Measurements from ENCODE around the gene WFDC10B. TPM values are rescaled to one million over a fixed set of nuclear protein-coding genes. Genes with fewer than 3 reads are reported as not detected.
A peak's percentile ranks its signal among the peaks of the same experiment; 100 is the strongest.
"Not testable (repeated sequence)": the region's sequence is repeated elsewhere in the genome, so short reads cannot be mapped to it uniquely, and the experiment has no call there.

WFDC10B gene
- total and polyA plus RNA-seq, 5 donors from 2014 or later = not detected

GRCh38 chr20:45646875-45647274, 57.9 kb downstream of the WFDC10B start:
- H3K27ac ChIP-seq (ENCODE audit: insufficient read depth, low read length, poor library complexity, severe bottlenecking) = no peak overlapping the region
- Mint-ChIP-seq H3K4me3 (peak overlapping the region in 2 of 4 donors; percentile 5 to 78), H3K27me3 (peaks cover 16% of the 10 kb centered on the region), H3K9me3 (peaks cover 0 to 2% (median 0%) of the 10 kb centered on the region in 7 donors), H3K27ac (no peak overlapping the region), H3K36me3 (no peaks in the 10 kb centered on the region), H3K4me1 (peaks cover 0 to 5% (median 0%) of the 10 kb centered on the region in 4 donors)
- DNase-seq (no peak), ATAC-seq (ENCODE audit: low read depth in 2 of 2) (no peak)
- no peak overlapping the region for H3K4me3 ChIP-seq (ENCODE audit: low read depth, low read length)
- H3K27me3 ChIP-seq (ENCODE audit: control insufficient read depth, insufficient read depth, low read length) = peaks cover 3% of the 10 kb centered on the region
- no peaks in the 10 kb centered on the region for H3K4me1 ChIP-seq (ENCODE audit: control insufficient read depth, insufficient read depth, low read length, poor library complexity, severe bottlenecking)
- no peaks in the 10 kb centered on the region for H3K36me3 ChIP-seq (ENCODE audit: control insufficient read depth, insufficient read depth, low read length)
- H3K9me3 ChIP-seq (ENCODE audit: control insufficient read depth in 2 of 2, low read length in 2 of 2) = no peaks in the 10 kb centered on the region

GRCh38 chr20:45645869-45646268, 59.0 kb downstream of the WFDC10B start:
- not testable (repeated sequence) for ATAC-seq (ENCODE audit: low read depth in 2 of 2); H3K36me3 ChIP-seq (ENCODE audit: control insufficient read depth, insufficient read depth, low read length); H3K27me3 ChIP-seq (ENCODE audit: control insufficient read depth, insufficient read depth, low read length); H3K4me3 Mint-ChIP-seq; H3K27ac Mint-ChIP-seq; H3K4me1 ChIP-seq (ENCODE audit: control insufficient read depth, insufficient read depth, low read length, poor library complexity, severe bottlenecking); H3K9me3 ChIP-seq (ENCODE audit: control insufficient read depth in 2 of 2, low read length in 2 of 2); H3K27me3 Mint-ChIP-seq; H3K4me1 Mint-ChIP-seq; H3K27ac ChIP-seq (ENCODE audit: insufficient read depth, low read length, poor library complexity, severe bottlenecking); H3K4me3 ChIP-seq (ENCODE audit: low read depth, low read length); H3K9me3 Mint-ChIP-seq; H3K36me3 Mint-ChIP-seq; DNase-seq

- not testable (repeated sequence) for H3K36me3 ChIP-seq (ENCODE audit: control insufficient read depth, insufficient read depth, low read length); H3K4me1 Mint-ChIP-seq; ATAC-seq (ENCODE audit: low read depth in 2 of 2); DNase-seq; H3K9me3 Mint-ChIP-seq; H3K9me3 ChIP-seq (ENCODE audit: control insufficient read depth in 2 of 2, low read length in 2 of 2); H3K27me3 ChIP-seq (ENCODE audit: control insufficient read depth, insufficient read depth, low read length); H3K27ac ChIP-seq (ENCODE audit: insufficient read depth, low read length, poor library complexity, severe bottlenecking); H3K27ac Mint-ChIP-seq; H3K36me3 Mint-ChIP-seq; H3K4me3 ChIP-seq (ENCODE audit: low read depth, low read length); H3K4me3 Mint-ChIP-seq; H3K4me1 ChIP-seq (ENCODE audit: control insufficient read depth, insufficient read depth, low read length, poor library complexity, severe bottlenecking)
- peaks cover 21% of the 10 kb centered on the region for H3K27me3 Mint-ChIP-seq
Measured at GRCh38 chr20:45641076-45641475, 63.7 kb downstream of the WFDC10B start.

GRCh38 chr20:45639687-45640086, 65.1 kb downstream of the WFDC10B start:
- Mint-ChIP-seq H3K4me3 (no peak overlapping the region), H3K27me3 (peaks cover 19% of the 10 kb centered on the region)

GRCh38 chr20:45636513-45636912, 68.3 kb downstream of the WFDC10B start:
- no peak overlapping the region for H3K4me3 Mint-ChIP-seq
- H3K27ac ChIP-seq (ENCODE audit: insufficient read depth, low read length, poor library complexity, severe bottlenecking) = no peak overlapping the region
- H3K9me3 ChIP-seq (ENCODE audit: control insufficient read depth in 2 of 2, low read length in 2 of 2) = no peaks in the 10 kb centered on the region
- H3K27me3 Mint-ChIP-seq = peaks cover 20% of the 10 kb centered on the region
- no peak overlapping the region for H3K4me3 ChIP-seq (ENCODE audit: low read depth, low read length)
- no peaks in the 10 kb centered on the region for H3K9me3 Mint-ChIP-seq
- no peak for DNase-seq
- no peaks in the 10 kb centered on the region for H3K4me1 Mint-ChIP-seq
- no peaks in the 10 kb centered on the region for H3K27me3 ChIP-seq (ENCODE audit: control insufficient read depth, insufficient read depth, low read length)
- H3K27ac Mint-ChIP-seq = no peak overlapping the region
- no peak for ATAC-seq (ENCODE audit: low read depth in 2 of 2)
- no peaks in the 10 kb centered on the region for H3K36me3 ChIP-seq (ENCODE audit: control insufficient read depth, insufficient read depth, low read length)
- no peaks in the 10 kb centered on the region for H3K4me1 ChIP-seq (ENCODE audit: control insufficient read depth, insufficient read depth, low read length, poor library complexity, severe bottlenecking)
- H3K36me3 Mint-ChIP-seq = no peaks in the 10 kb centered on the region

More at GRCh38 chr20:45639687-45640086, 65.1 kb downstream of the WFDC10B start:
- H3K36me3 ChIP-seq (ENCODE audit: control insufficient read depth, insufficient read depth, low read length) = no peaks in the 10 kb centered on the region
- no peaks in the 10 kb centered on the region for H3K4me1 ChIP-seq (ENCODE audit: control insufficient read depth, insufficient read depth, low read length, poor library complexity, severe bottlenecking)
- no peaks in the 10 kb centered on the region for H3K27me3 ChIP-seq (ENCODE audit: control insufficient read depth, insufficient read depth, low read length)
- Mint-ChIP-seq H3K4me1 (no peaks in the 10 kb centered on the region), H3K36me3 (no peaks in the 10 kb centered on the region), H3K27ac (no peak overlapping the region), H3K9me3 (no peaks in the 10 kb centered on the region)
- no peak overlapping the region for H3K27ac ChIP-seq (ENCODE audit: insufficient read depth, low read length, poor library complexity, severe bottlenecking)
- DNase-seq (no peak), ATAC-seq (ENCODE audit: low read depth in 2 of 2) (no peak)
- H3K4me3 ChIP-seq (ENCODE audit: low read depth, low read length) = no peak overlapping the region
- H3K9me3 ChIP-seq (ENCODE audit: control insufficient read depth in 2 of 2, low read length in 2 of 2) = no peaks in the 10 kb centered on the region

Other genes with a start within 250 kb of the WFDC10B start
- gene WFDC2, start 235.3 kb downstream of the WFDC10B start, total RNA-seq = not detected
- not detected for gene WFDC2, start 235.3 kb downstream of the WFDC10B start, polyA plus RNA-seq
- gene SPINT3, start 189.4 kb downstream of the WFDC10B start, total RNA-seq = not detected
- gene SPINT3, start 189.4 kb downstream of the WFDC10B start, polyA plus RNA-seq = not detected
- gene WFDC6, start 165.5 kb downstream of the WFDC10B start, total RNA-seq = not detected
- gene WFDC6, start 165.5 kb downstream of the WFDC10B start, polyA plus RNA-seq = not detected
- not detected for gene EPPIN, start 157.6 kb downstream of the WFDC10B start, total RNA-seq
- gene EPPIN, start 157.6 kb downstream of the WFDC10B start, polyA plus RNA-seq = not detected
- not detected for gene WFDC8, start 125.7 kb downstream of the WFDC10B start, total RNA-seq
- gene WFDC8, start 125.7 kb downstream of the WFDC10B start, polyA plus RNA-seq = not detected
- gene WFDC10A, start 75.3 kb downstream of the WFDC10B start, total RNA-seq = not detected
- gene WFDC10A, start 75.3 kb downstream of the WFDC10B start, polyA plus RNA-seq = not detected
- not detected for gene WFDC9, start 73.7 kb downstream of the WFDC10B start, total RNA-seq
- not detected for gene WFDC9, start 73.7 kb downstream of the WFDC10B start, polyA plus RNA-seq
- gene WFDC11, start 34.8 kb downstream of the WFDC10B start, total RNA-seq = not detected
- gene WFDC11, start 34.8 kb downstream of the WFDC10B start, polyA plus RNA-seq = not detected
- gene WFDC13, start 3.0 kb downstream of the WFDC10B start, total RNA-seq = not detected
- gene WFDC13, start 3.0 kb downstream of the WFDC10B start, polyA plus RNA-seq = not detected
- not detected for gene SPINT4, start 17.3 kb upstream of the WFDC10B start, total RNA-seq
- not detected for gene SPINT4, start 17.3 kb upstream of the WFDC10B start, polyA plus RNA-seq
- gene WFDC3, start 86.9 kb upstream of the WFDC10B start, total RNA-seq = not detected
- not detected for gene WFDC3, start 86.9 kb upstream of the WFDC10B start, polyA plus RNA-seq
- gene DNTTIP1, start 86.9 kb upstream of the WFDC10B start, total RNA-seq = 16.4 TPM
- gene DNTTIP1, start 86.9 kb upstream of the WFDC10B start, polyA plus RNA-seq = 10 to 100 TPM; 33.1 to 48.0 (median 45.3) TPM
- gene UBE2C, start 107.6 kb upstream of the WFDC10B start, total RNA-seq = 1.2 TPM
- gene UBE2C, start 107.6 kb upstream of the WFDC10B start, polyA plus RNA-seq = 1 to 10 TPM; 3.4 to 10.0 (median 5.3) TPM
- 1.4 TPM for gene TNNC2, start 122.3 kb upstream of the WFDC10B start, total RNA-seq
- gene TNNC2, start 122.3 kb upstream of the WFDC10B start, polyA plus RNA-seq = 1 to 10 TPM in 1 of 4 donors, under 1 TPM in 2, not detected in 1; 0.49 to 1.5 (median 0.76) TPM
- gene SNX21, start 128.8 kb upstream of the WFDC10B start, total RNA-seq = 1.6 TPM
- 1 to 10 TPM in 3 of 4 donors, under 1 TPM in 1; 0.94 to 2.5 (median 1.7) TPM for gene SNX21, start 128.8 kb upstream of the WFDC10B start, polyA plus RNA-seq
- 23.9 TPM for gene ACOT8, start 152.4 kb upstream of the WFDC10B start, total RNA-seq
- gene ACOT8, start 152.4 kb upstream of the WFDC10B start, polyA plus RNA-seq = 10 to 100 TPM; 43.0 to 50.6 (median 45.7) TPM
- gene ZSWIM3, start 152.6 kb upstream of the WFDC10B start, total RNA-seq = 2.0 TPM
- gene ZSWIM3, start 152.6 kb upstream of the WFDC10B start, polyA plus RNA-seq = 1 to 10 TPM in 3 of 4 donors, under 1 TPM in 1; 0.90 to 4.2 (median 3.1) TPM
- gene ZSWIM1, start 176.2 kb upstream of the WFDC10B start, total RNA-seq = 7.7 TPM
- 1 to 10 TPM; 1.3 to 4.3 (median 3.0) TPM for gene ZSWIM1, start 176.2 kb upstream of the WFDC10B start, polyA plus RNA-seq
- 0.54 TPM for gene SPATA25, start 182.6 kb upstream of the WFDC10B start, total RNA-seq
- not detected for gene SPATA25, start 182.6 kb upstream of the WFDC10B start, polyA plus RNA-seq
- gene NEURL2, start 186.2 kb upstream of the WFDC10B start, total RNA-seq = 0.76 TPM
- gene NEURL2, start 186.2 kb upstream of the WFDC10B start, polyA plus RNA-seq = 1 to 10 TPM; 1.4 to 3.0 (median 2.5) TPM
- gene CTSA, start 186.3 kb upstream of the WFDC10B start, total RNA-seq = 104 TPM
- 100 to 1,000 TPM; 148 to 190 (median 168) TPM for gene CTSA, start 186.3 kb upstream of the WFDC10B start, polyA plus RNA-seq
- gene PLTP, start 207.1 kb upstream of the WFDC10B start, total RNA-seq = 0.67 TPM
- 1 to 10 TPM in 3 of 4 donors, not detected in 1; 2.0 to 4.6 (median 2.3) TPM for gene PLTP, start 207.1 kb upstream of the WFDC10B start, polyA plus RNA-seq
- gene PCIF1, start 229.7 kb upstream of the WFDC10B start, total RNA-seq = 95.3 TPM
- 10 to 100 TPM; 82.0 to 93.6 (median 91.8) TPM for gene PCIF1, start 229.7 kb upstream of the WFDC10B start, polyA plus RNA-seq

All from CD4-positive, CD25-positive, alpha-beta regulatory T cell (primary cell).